ENCODE measurements around the gene SSH2.
A peak's percentile ranks its signal among the peaks of the same experiment; 100 is the strongest.
"Not testable (repeated sequence)": the region's sequence is repeated elsewhere in the genome, so short reads cannot be mapped to it uniquely, and the experiment has no call there.

The SSH2 gene

GRCh38 chr17:29835435-29836351, 94.3 kb downstream of the SSH2 start:
- DNase-seq = no peak

GRCh38 chr17:29833801-29834200, 96.2 kb downstream of the SSH2 start:
- DNase-seq = no peak

- DNase-seq = no peak
Observed at GRCh38 chr17:29828676-29829284, 101.2 kb downstream of the SSH2 start.

GRCh38 chr17:29827179-29827578, 102.8 kb downstream of the SSH2 start:
- DNase-seq = no peak

GRCh38 chr17:29826114-29826692, 103.8 kb downstream of the SSH2 start:
- no peak for DNase-seq

GRCh38 chr17:29825604-29826003, 104.4 kb downstream of the SSH2 start:
- DNase-seq = no peak

GRCh38 chr17:29821897-29822296, 108.1 kb downstream of the SSH2 start:
- DNase-seq = no peak

GRCh38 chr17:29820425-29820824, 109.6 kb downstream of the SSH2 start:
- DNase-seq = no peak

- peak; percentile 63 to 69 for DNase-seq
Observed at GRCh38 chr17:29807520-29808361, 122.3 kb downstream of the SSH2 start.

GRCh38 chr17:29802246-29802645, 127.8 kb downstream of the SSH2 start:
- no peak for DNase-seq

GRCh38 chr17:29800457-29800856, 129.6 kb downstream of the SSH2 start:
- DNase-seq = no peak

GRCh38 chr17:29796652-29797051, 133.4 kb downstream of the SSH2 start:
- no peak for DNase-seq

- no peak for DNase-seq
Observed at GRCh38 chr17:29793501-29793900, 136.5 kb downstream of the SSH2 start.

GRCh38 chr17:29791336-29792080, 138.5 kb downstream of the SSH2 start:
- no peak for DNase-seq

GRCh38 chr17:29789196-29790170, 140.5 kb downstream of the SSH2 start:
- DNase-seq = no peak

GRCh38 chr17:29787995-29788394, 142.0 kb downstream of the SSH2 start:
- no peak for DNase-seq

- DNase-seq = no peak
Observed at GRCh38 chr17:29782917-29783316, 147.1 kb downstream of the SSH2 start.

GRCh38 chr17:29779812-29780190, 150.2 kb downstream of the SSH2 start:
- not testable (repeated sequence) for DNase-seq

GRCh38 chr17:29778956-29779811, 150.8 kb downstream of the SSH2 start:
- DNase-seq = peak; percentile 76 to 78

- no peak for DNase-seq
Observed at GRCh38 chr17:29777663-29778062, 152.4 kb downstream of the SSH2 start.

All from stimulated activated CD4-positive, alpha-beta T cell treated with anti-CD3 and anti-CD28 coated beads, Interleukin-2, amount 100 ng/mL, for 48 hours (primary cell).